ENCODE measurements around the gene CHRD. TPM values are rescaled to one million over a fixed set of nuclear protein-coding genes. Genes with fewer than 3 reads are reported as not detected.

CHRD gene
- total RNA-seq, 4 donors from 2014 or later: 0.11 to 10.7 (median 2.8) TPM

DNA sequence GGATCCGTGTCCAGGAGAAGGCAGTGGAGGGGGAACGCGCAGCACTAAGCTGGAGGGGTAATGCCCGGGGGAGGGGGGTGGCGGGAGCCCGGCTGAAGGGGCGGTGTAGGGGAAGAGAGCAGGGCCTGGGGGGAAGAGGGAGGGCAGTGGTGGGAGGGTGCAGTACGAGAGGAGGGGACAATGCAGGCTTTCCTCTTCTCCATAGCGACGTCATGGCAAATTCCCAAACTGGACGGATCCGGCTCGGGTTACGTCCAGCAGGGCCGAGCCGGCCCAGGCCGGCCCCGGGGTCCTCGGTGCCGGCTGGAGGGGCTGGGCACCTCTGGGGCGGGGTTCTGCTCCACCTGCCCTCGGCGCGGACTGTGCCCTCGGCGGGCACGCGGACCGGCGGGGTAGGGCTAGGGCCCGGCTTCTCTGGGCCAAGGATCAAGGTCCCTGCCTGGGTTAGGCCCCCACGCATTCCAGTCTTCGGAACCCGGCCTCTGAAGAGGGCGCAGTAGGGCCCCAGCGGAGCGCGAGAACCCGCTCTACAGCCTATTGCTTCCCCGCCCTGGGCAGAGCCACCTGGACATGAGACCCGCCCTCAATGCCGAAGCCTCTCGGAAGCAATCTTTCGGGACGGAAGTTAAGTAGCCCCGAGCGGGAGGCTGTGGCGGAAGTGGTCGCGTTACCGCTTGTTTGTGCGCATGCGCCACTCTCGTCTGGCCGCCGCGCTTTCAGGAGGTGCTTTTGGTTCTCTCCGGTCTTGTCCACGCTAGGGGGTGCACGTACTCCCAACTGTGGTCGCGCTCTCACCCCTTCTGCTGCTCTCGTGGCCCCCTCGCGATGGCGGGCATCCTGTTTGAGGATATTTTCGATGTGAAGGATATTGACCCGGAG is 16.9 kb upstream of the CHRD start:
- Histone ChIP-seq H3K36me3 (peaks cover 0 to 40% (median 2%) of the 10 kb centered on the region in 3 donors), H3K9me3 (no peaks in the 10 kb centered on the region), H3K27me3 (no peaks in the 10 kb centered on the region), H3K4me3 (peak overlapping the region; percentile 64 to 94 (median 86)), H3K4me1 (peaks cover 16 to 42% (median 21%) of the 10 kb centered on the region in 3 donors), H3K27ac (peak overlapping the region; percentile 97 to 99 (median 98))
- 0% methylated on average over 5 to 28 of the region's 68 CpGs for WGBS, 2 donors
- intact Hi-C loops (cut with DNase I): no loop called here
- TF ChIP-seq POLR2A (IDR thresholded peaks at IDR 0.05) (peak in 3 of 4 donors; percentile 64 to 84 (median 82)), CTCF (IDR thresholded peaks at IDR 0.05) (peak; percentile 26 to 55 (median 36))
- peak; percentile 73 for DNase-seq

- intact Hi-C loops (cut with DNase I): no loop called here
- no peak for DNase-seq
- H3K4me1 ChIP-seq: peaks cover 4 to 29% (median 17%) of the 10 kb centered on the region in 3 donors
- H3K27ac ChIP-seq: no peak overlapping the region
- 76 to 85% methylated on average over 5 of the region's 5 CpGs for WGBS, 2 donors
- H3K27me3 ChIP-seq: no peaks in the 10 kb centered on the region
- no peaks in the 10 kb centered on the region for H3K9me3 ChIP-seq
- TF ChIP-seq POLR2A (IDR thresholded peaks at IDR 0.05) (no peak), CTCF (IDR thresholded peaks at IDR 0.05) (no peak)
- H3K4me3 ChIP-seq: no peak overlapping the region
- H3K36me3 ChIP-seq: peaks cover 0 to 61% (median 10%) of the 10 kb centered on the region in 3 donors
These were observed 13.1 kb upstream of the CHRD start for GRCh38 chr3:184366619-184367289.

GRCh38 chr3:184368116-184368515 is 11.7 kb upstream of the CHRD start:
- intact Hi-C loops (cut with DNase I): no loop called here
- Histone ChIP-seq H3K4me1 (peaks cover 4 to 34% (median 18%) of the 10 kb centered on the region in 3 donors), H3K36me3 (peaks cover 0 to 61% (median 10%) of the 10 kb centered on the region in 3 donors)

DNA sequence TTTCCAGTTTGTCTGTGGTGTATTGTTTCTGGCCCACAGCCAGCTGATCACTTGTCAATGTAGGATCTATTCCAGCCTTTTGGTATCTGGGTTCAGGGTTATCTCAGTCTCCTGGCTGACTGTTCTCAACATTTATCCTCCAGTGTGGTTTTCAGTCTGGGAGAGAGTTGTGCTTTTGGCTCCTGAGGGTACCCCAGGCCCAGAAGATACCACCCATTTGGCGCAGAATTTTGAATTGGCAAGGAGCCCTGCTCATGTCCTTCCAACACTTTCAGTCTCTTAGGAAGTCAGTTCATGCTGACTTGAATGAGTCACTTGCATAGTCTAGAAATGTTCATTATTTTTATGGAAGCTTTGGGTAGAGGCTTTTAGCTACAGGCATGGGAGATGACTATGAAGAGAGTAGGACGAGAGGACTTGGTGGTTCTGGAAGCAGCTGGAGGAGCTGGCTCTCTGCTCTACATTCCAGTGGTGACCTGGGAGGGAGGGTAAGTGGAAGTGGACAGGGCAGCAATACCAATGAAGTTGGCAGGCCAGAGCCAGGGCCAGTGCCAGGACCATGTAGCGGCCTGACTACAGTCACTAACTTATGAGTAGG is 11.2 kb upstream of the CHRD start:
- TF ChIP-seq CTCF (IDR thresholded peaks at IDR 0.05) (no peak), POLR2A (IDR thresholded peaks at IDR 0.05) (no peak)
- peak overlapping the region in 1 of 4 donors; percentile 46 for H3K27ac ChIP-seq
- no peaks in the 10 kb centered on the region for H3K9me3 ChIP-seq
- WGBS, 2 donors: 57 to 65% methylated on average over 3 of the region's 3 CpGs
- H3K4me3 ChIP-seq: no peak overlapping the region
- intact Hi-C loops (cut with DNase I): no loop called here
- H3K36me3 ChIP-seq: peaks cover 0 to 61% (median 10%) of the 10 kb centered on the region in 3 donors
- peaks cover 0 to 8% (median 0%) of the 10 kb centered on the region in 4 donors for H3K27me3 ChIP-seq
- DNase-seq: no peak
- H3K4me1 ChIP-seq: peaks cover 4 to 34% (median 18%) of the 10 kb centered on the region in 3 donors

More at GRCh38 chr3:184368116-184368515, 11.7 kb upstream of the CHRD start:
- DNase-seq: no peak
- WGBS, 2 donors: 72 to 84% methylated on average over 4 to 6 of the region's 9 CpGs
- Histone ChIP-seq H3K27me3 (peaks cover 0 to 2% (median 0%) of the 10 kb centered on the region in 4 donors), H3K27ac (no peak overlapping the region), H3K9me3 (no peaks in the 10 kb centered on the region), H3K4me3 (no peak overlapping the region)
- no peak for TF ChIP-seq CTCF (IDR thresholded peaks at IDR 0.05)
- no peak for TF ChIP-seq POLR2A (IDR thresholded peaks at IDR 0.05)

All from esophagus squamous epithelium (tissue), 5 donors.